GM12878 (cell line): ENCODE data around the gene USP46. TPM values are rescaled to one million over a fixed set of nuclear protein-coding genes. Genes with fewer than 3 reads are reported as not detected.

Source experiments
- BMI1 ChIP-seq: fragments of 450-650 bp; IDR thresholded peaks from 2 replicates; pipeline ENCODE4 v1.6.1; 2016; ENCODE audit warnings: mild to moderate bottlenecking, moderate library complexity, borderline replicate concordance
- CBX3 ChIP-seq: fragments of 200-600 bp; sonication (generic); IDR thresholded peaks from 2 replicates; pipeline ENCODE4 v1.6.1; 2016; ENCODE audit warnings: low read depth, borderline replicate concordance
- CHD4 ChIP-seq: fragments of 200-600 bp; sonication (generic); IDR thresholded peaks from 2 replicates; pipeline ENCODE4 v1.6.1; 2016; ENCODE audit warnings: mild to moderate bottlenecking
- ESRRA ChIP-seq: IDR thresholded peaks from 2 replicates; pipeline ENCODE4 v1.6.1; 2012; ENCODE audit warnings: mild to moderate bottlenecking, low read length, improper control_type of control experiment
- IRF4 ChIP-seq: IDR thresholded peaks from 2 replicates; pipeline ENCODE4 v1.6.1; 2011; ENCODE audit warnings: low read depth, low read length
- IRF5 ChIP-seq: fragments of 450-650 bp; IDR thresholded peaks from 2 replicates; pipeline ENCODE4 v1.6.1; 2017; ENCODE audit warnings: borderline replicate concordance
- KAT2A ChIP-seq: conservative IDR thresholded peaks from 2 replicates; pipeline ENCODE4 v1.6.1; 2011; ENCODE audit warnings: low read depth, low read length; ENCODE audit not compliant: control insufficient read depth
- MTA3 ChIP-seq: IDR thresholded peaks from 2 replicates; pipeline ENCODE4 v1.6.1; 2012; ENCODE audit warnings: low read length, inconsistent platforms, borderline replicate concordance
- NR2C1 ChIP-seq: fragments of 450-650 bp; IDR thresholded peaks from 2 replicates; pipeline ENCODE4 v1.6.1; 2017; ENCODE audit warnings: antibody characterized with exemption, mild to moderate bottlenecking, moderate library complexity
- NRF1 ChIP-seq: conservative IDR thresholded peaks from 2 replicates; pipeline ENCODE4 v1.6.1; 2011; ENCODE audit warnings: mild to moderate bottlenecking, low read depth, low read length, improper control_type of control experiment
- PBX3 ChIP-seq: IDR thresholded peaks from 2 replicates; pipeline ENCODE4 v1.6.1; 2011; ENCODE audit warnings: mild to moderate bottlenecking, low read depth, low read length, moderate library complexity; ENCODE audit not compliant: insufficient replicate concordance
- PRDM15 ChIP-seq: fragments of 450-650 bp; formaldehyde crosslinking; IDR thresholded peaks from 2 replicates; pipeline ENCODE4 v1.4.0; 2020; ENCODE audit warnings: mild to moderate bottlenecking, moderate library complexity
- RELA ChIP-seq: fragments of 450-650 bp; IDR thresholded peaks from 2 replicates; pipeline ENCODE4 v1.8.0; 2014; ENCODE audit warnings: borderline replicate concordance; ENCODE audit not compliant: partially characterized antibody
- SIN3A ChIP-seq: IDR thresholded peaks from 2 replicates; pipeline ENCODE4 v1.6.1; 2012; ENCODE audit warnings: low read depth, low read length, improper control_type of control experiment
- SRF ChIP-seq, 2 experiments: IDR thresholded peaks; 2 replicates each; pipeline ENCODE4 v1.6.1; 2011; ENCODE audit warnings: low read depth in 2 of 2, low read length in 2 of 2, mild to moderate bottlenecking in 1 of 2, moderate library complexity in 1 of 2
- TBL1XR1 ChIP-seq: IDR thresholded peaks from 2 replicates; pipeline ENCODE4 v1.6.1; 2012; ENCODE audit warnings: low read depth, low read length, improper control_type of control experiment
- TCF12 ChIP-seq: IDR thresholded peaks from 2 replicates; pipeline ENCODE4 v1.6.1; 2011; ENCODE audit warnings: low read depth, mild to moderate bottlenecking, low read length
- USF1 ChIP-seq: IDR thresholded peaks from 2 replicates; pipeline ENCODE4 v1.6.1; 2011; ENCODE audit warnings: borderline replicate concordance, low read depth, mild to moderate bottlenecking, moderate library complexity, mixed read lengths, low read length; ENCODE audit not compliant: insufficient read depth; ENCODE audit errors: extremely low read length
- YY1 ChIP-seq: IDR thresholded peaks from 2 replicates; pipeline ENCODE4 v1.6.1; 2011; ENCODE audit warnings: low read depth, mild to moderate bottlenecking, low read length
- ZBTB40 ChIP-seq: fragments of 450-650 bp; IDR thresholded peaks from 2 replicates; pipeline ENCODE4 v1.6.1; 2016; ENCODE audit warnings: mild to moderate bottlenecking, moderate library complexity, borderline replicate concordance
- ZSCAN29 ChIP-seq: fragments of 450-650 bp; IDR thresholded peaks from 2 replicates; pipeline ENCODE4 v1.6.1; 2017; ENCODE audit warnings: mild to moderate bottlenecking, moderate library complexity
- polyA plus RNA-seq, 11 experiments: library from polyadenylated mRNA; depleted of rRNA in 4 of 11; unstranded in 6 of 11; stranded (reverse) in 5 of 11; fragments of >200 nt; fragmentation: Nextera tagmentation in 4 of 11; fragmentation: Illumina TruSeq in 1 of 11; extraction: Ambion mirVana in 4 of 11; extraction: Trizol in 1 of 11; gene quantifications; 1 replicate in 1 of 11; 2 replicates in 10 of 11; pipeline versions ENCODE4 v1.2.1 to v1.2.3, GENCODE V29; 2011 to 2016; ENCODE audit warnings: inconsistent platforms in 2 of 11, missing spikeins in 2 of 11, low read depth in 1 of 11
- total RNA-seq, 4 experiments: library from RNA; depleted of rRNA in 3 of 4; stranded (reverse); fragments of >200 nt in 3 of 4; fragmentation: Illumina TruSeq in 1 of 4; extraction: Trizol in 1 of 4; gene quantifications; 2 replicates each; pipeline versions ENCODE4 v1.2.1 to v1.2.3, GENCODE V29; 2013 to 2021

USP46 gene
- total and polyA plus RNA-seq, 10 of the 15 experiments (the other 5 are each of a cell fraction or from before 2014, with no cell fraction given): 5.3 to 20.1 (median 12.0) TPM

GRCh38 chr4:52701207-52701606 is 42.1 kb upstream of the USP46 start (continued):
- TF ChIP-seq PRDM15 (CRISPR knock-in tag): no peak
- TF ChIP-seq PBX3: no peak
- no peak for TF ChIP-seq KAT2A
- TF ChIP-seq SIN3A: no peak
- no peak for TF ChIP-seq CBX3
- no peak for TF ChIP-seq TCF12
- TF ChIP-seq SRF (IDR thresholded peaks at IDR 0.05; ENCODE audit: low read depth in 2 of 2, low read length in 2 of 2): no peak
- no peak for TF ChIP-seq USF1
- TF ChIP-seq BMI1: no peak
- TF ChIP-seq CHD4: no peak
- TF ChIP-seq ZBTB40: no peak
- peak; percentile 98 for TF ChIP-seq ZSCAN29
- no peak for TF ChIP-seq RELA
- TF ChIP-seq IRF4: peak; percentile 66; the same call in 1 of the 2 replicates
- no peak for TF ChIP-seq IRF5
- TF ChIP-seq YY1: no peak
- TF ChIP-seq TBL1XR1: no peak
- no peak for TF ChIP-seq MTA3
- TF ChIP-seq ESRRA: no peak
- no peak for TF ChIP-seq NR2C1
- TF ChIP-seq NRF1: no peak
